Renal cortex interstitium (tissue), 11 donors: ENCODE measurements around the gene NHSL2. TPM values are rescaled to one million over a fixed set of nuclear protein-coding genes. Genes with fewer than 3 reads are reported as not detected.

Experiments used
- DNase-seq, 11 donors: peaks; one replicate each; pipeline ENCODE4 v3.0.0-alpha.2; 2013; ENCODE audit warnings: low read depth in 9 of 11, low spot score in 4 of 11; ENCODE audit errors: extremely low read depth in 1 of 11
- polyA plus RNA-seq, 3 donors: library from polyadenylated mRNA; unstranded; fragments of 120-200 nt; gene quantifications; one replicate each; pipeline ENCODE4 v1.2.1, GENCODE V29; 2013; ENCODE audit not compliant: insufficient read length in 3 of 3

Gene NHSL2
- polyA plus RNA-seq, 3 donors, result 9.4 to 10.1 (median 10.0) TPM

GRCh38 chrX:72113461-72113860 lies 202.8 kb downstream of the NHSL2 start:
- DNase-seq, result no peak

- DNase-seq, result no peak
These were observed 203.7 kb downstream of the NHSL2 start for GRCh38 chrX:72114306-72114705.

GRCh38 chrX:72114807-72115206 lies 204.2 kb downstream of the NHSL2 start:
- DNase-seq, result no peak

GRCh38 chrX:72115380-72115779 lies 204.7 kb downstream of the NHSL2 start:
- DNase-seq, result no peak

GRCh38 chrX:72117636-72118210 lies 207.1 kb downstream of the NHSL2 start:
- no peak for DNase-seq

- no peak for DNase-seq
These were observed 210.2 kb downstream of the NHSL2 start for GRCh38 chrX:72120837-72121236.

GRCh38 chrX:72121383-72121782 lies 210.7 kb downstream of the NHSL2 start:
- no peak for DNase-seq

GRCh38 chrX:72122621-72123337 lies 212.1 kb downstream of the NHSL2 start:
- DNase-seq, result no peak

GRCh38 chrX:72123471-72124185 lies 213.0 kb downstream of the NHSL2 start:
- peak in 8 of 11 donors; percentile 60 to 83 (median 72) for DNase-seq

- no peak for DNase-seq
These were observed 214.0 kb downstream of the NHSL2 start for GRCh38 chrX:72124540-72125201.

GRCh38 chrX:72125331-72126047 lies 214.8 kb downstream of the NHSL2 start:
- no peak for DNase-seq

GRCh38 chrX:72126048-72126415 lies 215.4 kb downstream of the NHSL2 start:
- no peak for DNase-seq

GRCh38 chrX:72126539-72127140 lies 216.0 kb downstream of the NHSL2 start:
- DNase-seq, result peak in 8 of 11 donors; percentile 62 to 79 (median 70)

- DNase-seq, result no peak
These were observed 216.7 kb downstream of the NHSL2 start for GRCh38 chrX:72127332-72127731.

GRCh38 chrX:72128183-72128834 lies 217.7 kb downstream of the NHSL2 start:
- DNase-seq, result no peak

- no peak for DNase-seq
These were observed 218.2 kb downstream of the NHSL2 start for GRCh38 chrX:72128881-72129280.

GRCh38 chrX:72129661-72130060 lies 219.0 kb downstream of the NHSL2 start:
- no peak for DNase-seq

- no peak for DNase-seq
These were observed 219.6 kb downstream of the NHSL2 start for GRCh38 chrX:72130156-72130761.
